PFSK-1 (cell line): ENCODE data around the gene RCC2.

Source experiments
- SIN3A ChIP-seq: IDR thresholded peaks from 2 replicates; pipeline ENCODE4 v1.6.1; 2012; ENCODE audit warnings: mild to moderate bottlenecking, low read length, moderate library complexity, borderline replicate concordance; ENCODE audit not compliant: insufficient read depth
- TAF1 ChIP-seq: IDR thresholded peaks from 2 replicates; pipeline ENCODE4 v1.6.1; 2012; ENCODE audit warnings: low read length, control low read depth, borderline replicate concordance; ENCODE audit not compliant: insufficient read depth
- TF ChIP-seq, protein P1 (sequence below), 2 experiments: IDR thresholded peaks; 2 replicates each; pipeline versions ENCODE4 v1.6.1 to v1.8.0; 2011 to 2012; ENCODE audit warnings: low read depth in 2 of 2, low read length in 2 of 2, control low read depth in 1 of 2, inconsistent platforms in 1 of 2, mild to moderate bottlenecking in 1 of 2, moderate library complexity in 1 of 2; ENCODE audit not compliant: insufficient read depth in 1 of 2

DNA sequence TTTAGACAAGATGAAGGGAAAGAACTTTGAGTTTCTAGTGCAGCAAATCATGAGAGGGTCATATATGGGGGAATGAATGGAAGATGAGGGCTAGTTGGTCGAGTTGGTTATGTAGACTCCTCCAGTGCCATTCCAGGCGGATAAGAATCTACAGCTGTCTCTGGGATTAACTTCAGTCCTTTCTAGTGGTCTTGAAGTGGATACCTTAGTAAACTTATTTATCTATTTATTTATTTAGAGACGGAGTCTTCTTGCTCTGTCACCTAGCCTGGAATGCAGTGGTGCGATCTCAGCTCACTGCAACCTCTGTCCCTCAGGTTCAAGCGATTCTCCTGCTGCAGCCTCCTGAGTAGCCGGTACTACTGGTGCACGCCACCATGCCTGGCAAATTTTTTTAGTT lies 41.4 kb upstream of the RCC2 start:
- TF ChIP-seq, protein P1, sequence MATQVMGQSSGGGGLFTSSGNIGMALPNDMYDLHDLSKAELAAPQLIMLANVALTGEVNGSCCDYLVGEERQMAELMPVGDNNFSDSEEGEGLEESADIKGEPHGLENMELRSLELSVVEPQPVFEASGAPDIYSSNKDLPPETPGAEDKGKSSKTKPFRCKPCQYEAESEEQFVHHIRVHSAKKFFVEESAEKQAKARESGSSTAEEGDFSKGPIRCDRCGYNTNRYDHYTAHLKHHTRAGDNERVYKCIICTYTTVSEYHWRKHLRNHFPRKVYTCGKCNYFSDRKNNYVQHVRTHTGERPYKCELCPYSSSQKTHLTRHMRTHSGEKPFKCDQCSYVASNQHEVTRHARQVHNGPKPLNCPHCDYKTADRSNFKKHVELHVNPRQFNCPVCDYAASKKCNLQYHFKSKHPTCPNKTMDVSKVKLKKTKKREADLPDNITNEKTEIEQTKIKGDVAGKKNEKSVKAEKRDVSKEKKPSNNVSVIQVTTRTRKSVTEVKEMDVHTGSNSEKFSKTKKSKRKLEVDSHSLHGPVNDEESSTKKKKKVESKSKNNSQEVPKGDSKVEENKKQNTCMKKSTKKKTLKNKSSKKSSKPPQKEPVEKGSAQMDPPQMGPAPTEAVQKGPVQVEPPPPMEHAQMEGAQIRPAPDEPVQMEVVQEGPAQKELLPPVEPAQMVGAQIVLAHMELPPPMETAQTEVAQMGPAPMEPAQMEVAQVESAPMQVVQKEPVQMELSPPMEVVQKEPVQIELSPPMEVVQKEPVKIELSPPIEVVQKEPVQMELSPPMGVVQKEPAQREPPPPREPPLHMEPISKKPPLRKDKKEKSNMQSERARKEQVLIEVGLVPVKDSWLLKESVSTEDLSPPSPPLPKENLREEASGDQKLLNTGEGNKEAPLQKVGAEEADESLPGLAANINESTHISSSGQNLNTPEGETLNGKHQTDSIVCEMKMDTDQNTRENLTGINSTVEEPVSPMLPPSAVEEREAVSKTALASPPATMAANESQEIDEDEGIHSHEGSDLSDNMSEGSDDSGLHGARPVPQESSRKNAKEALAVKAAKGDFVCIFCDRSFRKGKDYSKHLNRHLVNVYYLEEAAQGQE (IDR thresholded peaks at IDR 0.05; ENCODE audit: insufficient read depth in 1 of 2, low read depth in 2 of 2, low read length in 2 of 2) = no peak
- TF ChIP-seq SIN3A (no peak), TAF1 (no peak)
